Uterus (tissue), 2 donors: ENCODE data around the gene MIAT.

Experiments used
- POLR2A ChIP-seq, 2 donors: fragments of 450-650 bp; IDR thresholded peaks; one replicate each; pipeline ENCODE4 v1.6.1; 2016; ENCODE audit warnings: antibody characterized with exemption in 2 of 2, mild to moderate bottlenecking in 1 of 2, moderate library complexity in 1 of 2
- TF ChIP-seq, protein P1 (sequence below), 4 experiments: fragments of 200-600 bp in 2 of 4; fragments of 450-650 bp in 2 of 4; sonication (generic) in 2 of 4; IDR thresholded peaks; one replicate each; pipeline ENCODE4 v1.5.1; 2016 to 2019; ENCODE audit warnings: antibody characterized with exemption in 4 of 4, mild to moderate bottlenecking in 2 of 4, moderate library complexity in 1 of 4

DNA sequence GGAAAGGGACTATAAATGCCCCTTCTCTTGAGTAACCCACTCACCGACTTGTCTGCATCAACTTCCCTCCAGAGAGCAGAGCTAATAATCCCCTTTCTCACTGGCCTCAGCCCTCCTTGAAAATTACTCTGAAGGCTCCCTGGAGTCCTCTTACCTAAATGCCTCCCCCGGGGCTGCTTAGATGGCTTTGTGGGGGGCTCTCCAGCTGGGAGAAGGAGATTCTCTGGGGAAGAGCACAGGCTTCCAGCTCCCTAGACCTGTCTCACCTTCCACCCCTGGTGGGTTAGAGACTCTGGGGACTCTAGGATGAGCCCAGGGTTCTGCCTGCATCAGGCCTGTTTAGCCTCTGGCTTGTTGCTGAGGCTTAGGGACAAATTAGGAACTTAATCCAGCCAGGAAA is 39.8 kb downstream of the MIAT start:
- TF ChIP-seq, protein P1, sequence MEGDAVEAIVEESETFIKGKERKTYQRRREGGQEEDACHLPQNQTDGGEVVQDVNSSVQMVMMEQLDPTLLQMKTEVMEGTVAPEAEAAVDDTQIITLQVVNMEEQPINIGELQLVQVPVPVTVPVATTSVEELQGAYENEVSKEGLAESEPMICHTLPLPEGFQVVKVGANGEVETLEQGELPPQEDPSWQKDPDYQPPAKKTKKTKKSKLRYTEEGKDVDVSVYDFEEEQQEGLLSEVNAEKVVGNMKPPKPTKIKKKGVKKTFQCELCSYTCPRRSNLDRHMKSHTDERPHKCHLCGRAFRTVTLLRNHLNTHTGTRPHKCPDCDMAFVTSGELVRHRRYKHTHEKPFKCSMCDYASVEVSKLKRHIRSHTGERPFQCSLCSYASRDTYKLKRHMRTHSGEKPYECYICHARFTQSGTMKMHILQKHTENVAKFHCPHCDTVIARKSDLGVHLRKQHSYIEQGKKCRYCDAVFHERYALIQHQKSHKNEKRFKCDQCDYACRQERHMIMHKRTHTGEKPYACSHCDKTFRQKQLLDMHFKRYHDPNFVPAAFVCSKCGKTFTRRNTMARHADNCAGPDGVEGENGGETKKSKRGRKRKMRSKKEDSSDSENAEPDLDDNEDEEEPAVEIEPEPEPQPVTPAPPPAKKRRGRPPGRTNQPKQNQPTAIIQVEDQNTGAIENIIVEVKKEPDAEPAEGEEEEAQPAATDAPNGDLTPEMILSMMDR (IDR thresholded peaks at IDR 0.05): no peak
- TF ChIP-seq POLR2A (IDR thresholded peaks at IDR 0.05): no peak
